IPS-20b (cell line): ENCODE data around the gene ADGRL3.
"Not testable (repeated sequence)": the region's sequence is repeated elsewhere in the genome, so short reads cannot be mapped to it uniquely, and the experiment has no call there.

ENCODE experiments used
- H3K27ac ChIP-seq: one replicate; pipeline ENCODE4 v1.5.1; 2013; ENCODE audit warnings: low read length
- H3K27me3 ChIP-seq: 2 replicates; pipeline ENCODE4 v1.6.1; 2013; ENCODE audit warnings: mild to moderate bottlenecking, low read length, inconsistent platforms; ENCODE audit not compliant: insufficient read depth
- H3K36me3 ChIP-seq: 2 replicates; pipeline ENCODE4 v1.6.1; 2013; ENCODE audit warnings: low read depth, mild to moderate bottlenecking, inconsistent platforms, low read length, moderate library complexity; ENCODE audit not compliant: insufficient read depth
- H3K4me1 ChIP-seq: 2 replicates; pipeline ENCODE4 v1.6.1; 2013; ENCODE audit warnings: mild to moderate bottlenecking, control low read depth, inconsistent platforms, low read length, moderate library complexity; ENCODE audit not compliant: insufficient read depth
- H3K4me3 ChIP-seq: 2 replicates; pipeline ENCODE4 v1.5.1; 2013; ENCODE audit warnings: mild to moderate bottlenecking, low read length, inconsistent platforms
- H3K9ac ChIP-seq: 2 replicates; pipeline ENCODE4 v1.6.1; 2013; ENCODE audit warnings: low read depth, mild to moderate bottlenecking, inconsistent platforms, low read length, moderate library complexity
- H3K9me3 ChIP-seq: 2 replicates; pipeline ENCODE4 v1.6.1; 2013; ENCODE audit warnings: mild to moderate bottlenecking, low read depth, low read length, inconsistent platforms; ENCODE audit not compliant: insufficient read depth

The ADGRL3 gene

DNA sequence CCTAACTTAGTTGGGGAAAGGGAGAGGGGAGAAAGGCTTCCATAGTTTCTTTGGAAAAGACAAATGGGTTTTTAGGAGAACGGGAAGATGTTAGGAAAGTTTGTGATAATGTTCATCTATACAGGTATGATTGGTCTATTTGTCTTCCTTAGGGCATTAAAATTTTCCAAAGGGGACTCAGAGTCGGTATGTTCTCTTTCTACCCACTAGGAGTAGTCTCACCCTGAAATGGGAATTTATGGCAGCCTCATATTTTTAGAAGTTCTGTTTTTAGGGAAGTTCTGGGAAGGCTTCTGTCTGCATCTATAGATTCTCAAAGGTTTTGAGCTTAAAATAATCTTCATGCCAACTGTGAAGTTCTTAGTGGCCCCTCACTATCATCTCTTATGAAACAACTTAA is 637.3 kb downstream of the ADGRL3 start:
- Histone ChIP-seq H3K9ac (peak overlapping the region; percentile 32), H3K4me1 (peaks cover 42% of the 10 kb centered on the region), H3K4me3 (peak overlapping the region; percentile 23), H3K36me3 (no peaks in the 10 kb centered on the region), H3K27ac (no peak overlapping the region), H3K27me3 (no peaks in the 10 kb centered on the region), H3K9me3 (no peaks in the 10 kb centered on the region)

DNA sequence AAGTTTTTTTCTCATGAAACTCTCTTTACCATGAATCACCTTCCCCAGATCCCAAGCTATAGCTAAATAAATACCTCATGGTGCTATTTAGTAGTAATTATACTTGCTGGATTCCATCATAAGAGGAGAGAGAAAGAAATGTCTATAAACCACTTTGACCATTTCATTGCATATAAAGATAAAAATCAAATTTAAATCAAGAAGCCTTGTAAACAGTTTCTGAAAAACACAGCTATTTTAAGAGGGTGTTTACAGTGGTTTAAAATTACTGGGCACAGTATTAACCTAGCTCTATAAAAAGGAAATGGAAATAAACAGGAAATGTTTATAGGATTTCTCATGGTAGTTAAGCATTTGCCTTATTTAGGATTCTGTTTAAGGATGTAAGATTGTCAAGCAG is 637.9 kb downstream of the ADGRL3 start:
- H3K4me1 ChIP-seq = peaks cover 42% of the 10 kb centered on the region
- peak overlapping the region; percentile 23; the same call in 1 of the 2 replicates for H3K4me3 ChIP-seq
- H3K9ac ChIP-seq = 0 out of 2 replicates have a peak overlapping the region, but pooled peaks have one; percentile 32
- H3K27me3 ChIP-seq = no peaks in the 10 kb centered on the region
- H3K9me3 ChIP-seq = no peaks in the 10 kb centered on the region
- H3K36me3 ChIP-seq = no peaks in the 10 kb centered on the region
- H3K27ac ChIP-seq = no peak overlapping the region

DNA sequence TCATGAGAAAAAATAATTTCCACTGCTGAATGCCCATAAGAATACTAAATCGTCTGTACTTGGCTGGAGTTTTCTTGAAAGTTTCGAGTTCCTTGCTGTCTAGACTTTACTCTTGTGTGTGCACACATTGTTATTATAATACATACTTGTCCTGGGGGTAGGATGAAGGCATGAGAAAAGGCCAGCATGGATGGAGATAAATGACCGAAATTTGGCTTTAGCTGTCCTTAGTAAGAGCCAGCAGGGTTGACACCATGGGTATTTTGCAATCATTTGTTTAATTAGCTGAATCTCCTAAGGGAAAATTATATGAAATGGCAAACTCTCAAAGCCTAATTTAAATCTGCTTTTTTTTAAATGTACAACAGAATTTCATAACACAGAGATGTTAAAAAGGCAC is 641.6 kb downstream of the ADGRL3 start:
- Histone ChIP-seq H3K9ac (no peak overlapping the region), H3K36me3 (no peaks in the 10 kb centered on the region), H3K27ac (no peak overlapping the region), H3K9me3 (no peaks in the 10 kb centered on the region), H3K4me3 (0 out of 2 replicates have a peak overlapping the region, but pooled peaks have one; percentile 10), H3K27me3 (no peaks in the 10 kb centered on the region), H3K4me1 (peaks cover 30% of the 10 kb centered on the region)

DNA sequence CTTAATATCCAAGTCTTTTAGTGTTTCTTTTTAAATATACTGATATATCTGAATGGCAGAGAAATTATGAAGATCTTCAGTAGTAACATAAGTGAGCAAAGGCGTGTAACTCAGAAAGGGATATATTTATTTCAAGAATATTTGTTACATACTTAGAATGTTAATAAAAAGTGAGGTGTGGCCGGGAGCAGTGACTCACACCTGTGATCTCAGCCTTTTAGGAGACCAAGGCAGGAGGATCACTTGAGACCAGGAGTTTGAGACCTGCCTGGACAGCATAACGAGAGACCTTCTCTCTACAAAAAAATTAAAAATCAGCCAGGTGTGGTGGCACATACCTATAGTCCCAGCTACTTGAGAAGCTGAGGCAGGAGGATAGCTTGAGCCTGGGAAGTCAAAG is 651.0 kb downstream of the ADGRL3 start:
- Histone ChIP-seq H3K9ac (no peak overlapping the region), H3K36me3 (no peaks in the 10 kb centered on the region), H3K9me3 (no peaks in the 10 kb centered on the region), H3K4me1 (peaks cover 8% of the 10 kb centered on the region), H3K4me3 (no peak overlapping the region), H3K27me3 (no peaks in the 10 kb centered on the region), H3K27ac (no peak overlapping the region)

DNA sequence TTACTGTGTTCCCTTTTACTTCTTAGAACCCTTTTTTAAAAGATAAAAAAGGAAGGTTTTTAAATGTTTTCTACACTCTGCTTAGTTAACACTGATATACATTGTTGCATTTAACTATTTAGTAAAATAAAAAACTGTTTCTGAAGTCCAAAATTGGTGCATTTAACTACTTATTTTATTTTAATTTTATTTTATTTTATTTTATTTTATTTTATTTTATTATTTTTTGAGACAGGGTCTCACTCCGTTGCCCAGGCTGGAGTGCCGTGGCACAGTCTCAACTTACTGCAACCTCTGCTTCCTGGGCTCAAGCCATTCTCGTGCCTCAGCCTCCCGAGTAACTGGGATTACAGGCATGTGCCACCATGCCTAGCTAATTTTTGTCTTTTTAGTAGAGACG is 652.0 kb downstream of the ADGRL3 start:
- H3K36me3 ChIP-seq, H3K27me3 ChIP-seq, H3K4me1 ChIP-seq, H3K27ac ChIP-seq, H3K4me3 ChIP-seq, H3K9me3 ChIP-seq, H3K9ac ChIP-seq: not testable (repeated sequence)

DNA sequence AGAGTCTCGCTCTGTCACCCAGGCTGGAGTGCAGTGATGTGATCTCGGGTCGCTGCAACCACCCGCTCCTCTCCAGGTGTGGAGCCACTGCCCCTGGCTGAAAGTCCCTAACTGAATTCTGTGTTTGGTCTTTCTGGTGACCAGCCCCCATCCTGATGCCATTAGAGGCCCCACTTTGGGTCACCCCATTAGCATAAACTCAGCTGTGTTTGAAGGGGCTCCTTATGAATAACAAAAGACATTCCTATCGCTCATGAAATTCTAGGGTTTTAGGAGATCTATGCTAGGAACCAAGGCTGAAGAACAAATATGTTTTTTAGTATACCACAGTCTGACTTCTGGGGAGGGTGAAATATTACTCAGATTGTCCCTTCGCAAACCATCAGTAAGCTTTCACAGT is 652.9 kb downstream of the ADGRL3 start:
- Histone ChIP-seq H3K4me3 (peak overlapping the region; percentile 28), H3K27ac (no peak overlapping the region), H3K9ac (no peak overlapping the region), H3K27me3 (no peaks in the 10 kb centered on the region), H3K9me3 (no peaks in the 10 kb centered on the region), H3K4me1 (peaks cover 8% of the 10 kb centered on the region), H3K36me3 (no peaks in the 10 kb centered on the region)

DNA sequence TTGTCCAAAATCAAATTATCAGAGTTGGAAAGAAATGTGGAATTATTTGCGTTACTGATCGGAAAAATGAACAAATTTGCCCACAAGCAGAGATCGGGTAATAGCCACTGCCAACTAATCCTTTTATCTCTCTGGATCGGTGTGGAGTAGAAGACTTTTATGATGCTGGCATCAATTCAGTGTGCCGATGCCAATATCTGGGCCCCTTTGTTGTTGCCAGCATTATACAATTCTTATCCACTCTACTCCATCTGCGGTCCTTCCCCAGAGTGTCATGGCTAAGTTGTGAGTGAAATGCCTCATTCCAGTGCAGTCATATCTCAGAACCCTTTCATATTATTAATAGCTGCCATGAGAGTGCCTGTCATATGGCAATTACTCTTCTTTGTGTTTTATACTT is 660.2 kb downstream of the ADGRL3 start:
- H3K9ac ChIP-seq = no peak overlapping the region
- no peaks in the 10 kb centered on the region for H3K9me3 ChIP-seq
- no peak overlapping the region for H3K4me3 ChIP-seq
- H3K27ac ChIP-seq = no peak overlapping the region
- H3K4me1 ChIP-seq = no peaks in the 10 kb centered on the region
- no peaks in the 10 kb centered on the region for H3K27me3 ChIP-seq
- no peaks in the 10 kb centered on the region for H3K36me3 ChIP-seq

DNA sequence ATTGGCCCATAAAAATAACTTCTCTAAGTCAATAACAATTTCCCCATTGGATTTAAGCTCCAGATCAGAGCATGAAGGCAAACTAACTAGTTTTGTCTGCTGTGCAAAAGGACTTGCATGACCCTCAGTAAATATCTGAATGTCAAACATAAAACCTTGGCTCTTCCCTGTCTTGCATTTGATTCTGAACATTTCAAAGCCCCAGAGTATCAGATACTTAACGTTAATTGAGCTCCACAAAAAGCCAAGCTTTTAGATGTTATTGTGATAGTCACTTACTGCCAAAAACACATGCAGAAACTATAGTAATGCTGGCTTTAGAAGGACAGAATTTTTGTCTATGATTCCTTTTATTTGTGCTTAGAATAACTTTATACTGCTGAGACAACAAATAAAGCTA is 664.2 kb downstream of the ADGRL3 start:
- H3K27me3 ChIP-seq = no peaks in the 10 kb centered on the region
- no peak overlapping the region for H3K4me3 ChIP-seq
- peaks cover 11% of the 10 kb centered on the region; the same call in 1 of the 2 replicates for H3K4me1 ChIP-seq
- H3K36me3 ChIP-seq = no peaks in the 10 kb centered on the region
- no peak overlapping the region for H3K9ac ChIP-seq
- no peak overlapping the region for H3K27ac ChIP-seq
- no peaks in the 10 kb centered on the region for H3K9me3 ChIP-seq

DNA sequence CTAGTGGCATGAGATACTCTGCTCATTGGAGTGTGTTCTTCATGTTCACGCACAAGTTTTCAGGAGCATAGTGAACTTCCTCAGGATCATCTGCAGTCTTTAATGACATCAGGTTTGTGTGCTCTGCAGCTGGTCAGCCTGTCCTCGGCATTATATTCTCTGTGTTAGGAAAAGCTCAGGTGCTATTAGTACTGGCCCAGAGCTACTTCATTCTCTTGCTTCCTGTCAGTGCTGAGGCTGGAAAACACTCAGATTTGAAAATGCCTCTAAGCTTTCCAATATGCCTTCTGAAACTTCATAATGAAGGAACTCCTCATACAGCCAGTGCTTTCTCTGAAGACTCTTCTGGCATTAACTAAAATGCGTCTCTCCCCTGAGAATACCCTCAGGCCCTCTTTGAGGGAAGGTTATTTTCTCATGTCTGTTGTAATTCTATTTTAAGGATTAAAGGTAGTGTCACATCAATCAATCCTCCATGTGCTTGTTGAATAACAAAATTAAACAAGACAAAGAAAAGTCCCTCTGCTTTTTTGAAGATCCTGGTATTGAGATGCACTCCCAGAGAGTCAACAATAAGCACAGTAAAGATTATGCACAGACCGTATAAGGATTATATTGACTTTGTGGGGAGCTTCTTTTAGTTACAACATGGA is 666.4 kb downstream of the ADGRL3 start:
- peaks cover 11% of the 10 kb centered on the region; the same call in 1 of the 2 replicates for H3K4me1 ChIP-seq

DNA sequence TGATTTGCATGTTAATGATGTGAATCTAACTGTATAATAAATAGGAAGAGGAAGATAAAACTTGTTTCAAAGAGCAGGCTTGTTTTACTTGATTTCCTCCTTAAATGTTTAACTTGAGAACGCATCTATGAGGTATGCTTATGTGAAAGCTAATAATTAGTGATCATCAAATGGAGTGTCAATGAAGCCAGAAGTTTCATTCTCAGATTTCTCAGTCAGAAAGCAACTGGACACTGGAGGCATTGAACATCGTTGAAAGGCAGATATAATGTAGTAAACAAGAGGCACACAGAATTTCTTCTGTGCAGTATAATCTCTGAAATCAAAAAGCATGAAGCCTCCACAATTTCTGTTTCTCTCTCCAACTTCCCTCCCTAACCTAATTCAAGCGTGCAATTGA is 672.9 kb downstream of the ADGRL3 start:
- Histone ChIP-seq H3K9ac (no peak overlapping the region), H3K27me3 (no peaks in the 10 kb centered on the region), H3K4me1 (no peaks in the 10 kb centered on the region), H3K36me3 (no peaks in the 10 kb centered on the region), H3K9me3 (no peaks in the 10 kb centered on the region), H3K4me3 (no peak overlapping the region), H3K27ac (no peak overlapping the region)

More for the DNA sequence above, 666.4 kb downstream of the ADGRL3 start:
- H3K9me3 ChIP-seq = no peaks in the 10 kb centered on the region
- H3K27ac ChIP-seq = no peak overlapping the region
- no peak overlapping the region for H3K9ac ChIP-seq
- H3K36me3 ChIP-seq = no peaks in the 10 kb centered on the region
- no peak overlapping the region for H3K4me3 ChIP-seq
- no peaks in the 10 kb centered on the region for H3K27me3 ChIP-seq

DNA sequence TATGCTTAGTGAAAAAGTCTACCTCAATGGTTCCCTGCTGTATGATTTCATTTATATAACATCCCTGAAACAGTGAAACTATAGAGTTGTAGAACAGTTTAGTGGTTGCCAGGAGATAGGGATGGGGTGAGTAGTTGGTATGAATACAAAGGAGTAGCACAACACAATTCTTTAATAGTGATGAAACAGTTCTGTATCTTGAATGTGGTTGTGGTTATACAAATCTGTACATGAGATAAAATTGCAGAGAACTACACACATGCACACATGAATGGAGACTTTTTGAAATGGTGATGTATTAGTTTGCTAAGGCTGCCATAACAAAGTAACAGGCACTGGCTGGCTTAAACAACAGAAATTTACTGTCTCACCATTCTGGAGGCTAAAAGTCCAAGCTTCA is 677.1 kb downstream of the ADGRL3 start:
- no peaks in the 10 kb centered on the region for H3K9me3 ChIP-seq
- no peak overlapping the region for H3K9ac ChIP-seq

DNA sequence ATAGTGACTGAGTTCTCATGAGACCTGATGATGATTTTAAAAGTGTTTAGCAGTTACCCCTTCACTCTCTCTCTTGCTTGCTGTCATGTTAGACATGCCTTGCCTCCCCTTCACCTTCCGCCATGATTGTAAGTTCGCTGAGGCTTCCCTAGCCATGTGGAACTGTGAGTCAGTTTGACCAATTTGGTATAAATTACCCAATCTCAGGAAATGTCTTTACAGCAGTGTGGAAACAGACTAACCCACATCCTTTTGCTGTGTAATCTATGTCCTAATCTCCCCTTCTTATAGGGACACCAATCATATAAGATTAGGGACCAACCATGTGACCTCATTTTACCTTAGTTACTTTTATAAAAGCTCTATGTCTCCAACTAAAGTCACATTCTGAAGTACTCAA is 677.8 kb downstream of the ADGRL3 start:
- Histone ChIP-seq H3K36me3 (no peaks in the 10 kb centered on the region), H3K4me3 (no peak overlapping the region), H3K4me1 (no peaks in the 10 kb centered on the region), H3K27me3 (no peaks in the 10 kb centered on the region), H3K27ac (no peak overlapping the region), H3K9me3 (no peaks in the 10 kb centered on the region), H3K9ac (no peak overlapping the region)

More for the DNA sequence above, 677.1 kb downstream of the ADGRL3 start:
- Histone ChIP-seq H3K27me3 (no peaks in the 10 kb centered on the region), H3K27ac (no peak overlapping the region), H3K36me3 (no peaks in the 10 kb centered on the region), H3K4me3 (no peak overlapping the region), H3K4me1 (no peaks in the 10 kb centered on the region)
